HTERT RPE-1 (cell line): ENCODE data around the gene ITGB5.
"Not testable (repeated sequence)": the region's sequence is repeated elsewhere in the genome, so short reads cannot be mapped to it uniquely, and the experiment has no call there.

Source experiments
- in situ Hi-C: fragments of 300-500 bp; cut with MboI; formaldehyde crosslinking; loops from 4 replicates; pipeline ENCODE4 v1.14.3; 2020; ENCODE audit warnings: low sequenced_read_pairs

ITGB5 gene

GRCh38 chr3:124838963-124839362, 48.2 kb downstream of the ITGB5 start:
- in situ Hi-C loops = no loop called here

GRCh38 chr3:124837730-124838186, 49.4 kb downstream of the ITGB5 start:
- in situ Hi-C loops = no loop called here

GRCh38 chr3:124837065-124837464, 50.1 kb downstream of the ITGB5 start:
- in situ Hi-C loops = no loop called here

- in situ Hi-C loops = no loop called here
Observed at GRCh38 chr3:124836448-124836847, 50.7 kb downstream of the ITGB5 start.

GRCh38 chr3:124834723-124835718, 52.1 kb downstream of the ITGB5 start:
- in situ Hi-C loops = no loop called here

- in situ Hi-C loops = no loop called here
Observed at GRCh38 chr3:124833710-124834332, 53.3 kb downstream of the ITGB5 start.

GRCh38 chr3:124832782-124833709, 54.1 kb downstream of the ITGB5 start:
- in situ Hi-C loops = no loop called here

GRCh38 chr3:124831628-124832199, 55.5 kb downstream of the ITGB5 start:
- in situ Hi-C loops = no loop called here

GRCh38 chr3:124829819-124830554, 57.2 kb downstream of the ITGB5 start:
- in situ Hi-C loops = no loop called here

GRCh38 chr3:124829178-124829818, 57.9 kb downstream of the ITGB5 start:
- in situ Hi-C loops = no loop called here

- in situ Hi-C loops = not testable (repeated sequence)
Observed at GRCh38 chr3:124827476-124828206, 59.5 kb downstream of the ITGB5 start.

GRCh38 chr3:124826703-124827102, 60.5 kb downstream of the ITGB5 start:
- in situ Hi-C loops = no loop called here

GRCh38 chr3:124824286-124824915, 62.8 kb downstream of the ITGB5 start:
- in situ Hi-C loops = no loop called here

- in situ Hi-C loops = no loop called here
Observed at GRCh38 chr3:124823648-124824047, 63.5 kb downstream of the ITGB5 start.

GRCh38 chr3:124823206-124823605, 64.0 kb downstream of the ITGB5 start:
- in situ Hi-C loops = no loop called here

- in situ Hi-C loops = no loop called here
Observed at GRCh38 chr3:124821356-124821755, 65.8 kb downstream of the ITGB5 start.

GRCh38 chr3:124818398-124819091, 68.6 kb downstream of the ITGB5 start:
- in situ Hi-C loops = no loop called here

- in situ Hi-C loops = no loop called here
Observed at GRCh38 chr3:124817079-124817478, 70.1 kb downstream of the ITGB5 start.
